ENCODE data around the gene PRRT2.

DNA sequence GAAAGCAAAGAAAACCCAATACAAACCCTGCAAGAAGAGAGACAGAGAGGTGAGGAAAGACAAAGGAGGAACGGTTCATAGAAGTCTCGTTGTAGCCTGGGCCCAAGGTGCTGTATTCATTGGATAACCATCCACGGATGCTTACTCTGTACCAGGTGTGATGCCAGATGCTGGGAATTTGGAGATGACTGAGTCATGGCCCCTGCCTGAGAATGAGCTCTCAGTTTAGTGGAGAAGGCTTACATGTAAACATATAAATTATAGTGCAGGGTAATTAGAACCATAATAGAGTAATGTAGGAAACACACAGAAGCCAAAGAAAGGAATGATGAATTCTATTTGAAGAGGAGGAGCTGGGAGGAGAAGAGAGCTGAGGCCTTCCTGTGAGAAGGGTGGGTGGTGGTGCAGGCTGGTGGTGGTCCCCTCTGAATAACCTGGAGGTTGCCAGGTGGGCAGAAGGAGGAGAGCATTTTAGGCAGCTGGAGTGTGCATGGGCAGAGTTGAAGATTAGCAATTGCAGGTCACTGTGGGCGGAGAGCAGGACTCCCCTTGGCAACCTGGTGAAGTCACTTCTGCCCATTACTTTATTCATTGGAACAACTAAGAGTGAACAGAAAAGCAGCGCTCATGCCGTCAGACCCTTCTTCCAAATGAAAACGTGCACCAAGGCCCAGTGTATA, 41.6 kb upstream of the PRRT2 start:
- TF ChIP-seq, protein P1, sequence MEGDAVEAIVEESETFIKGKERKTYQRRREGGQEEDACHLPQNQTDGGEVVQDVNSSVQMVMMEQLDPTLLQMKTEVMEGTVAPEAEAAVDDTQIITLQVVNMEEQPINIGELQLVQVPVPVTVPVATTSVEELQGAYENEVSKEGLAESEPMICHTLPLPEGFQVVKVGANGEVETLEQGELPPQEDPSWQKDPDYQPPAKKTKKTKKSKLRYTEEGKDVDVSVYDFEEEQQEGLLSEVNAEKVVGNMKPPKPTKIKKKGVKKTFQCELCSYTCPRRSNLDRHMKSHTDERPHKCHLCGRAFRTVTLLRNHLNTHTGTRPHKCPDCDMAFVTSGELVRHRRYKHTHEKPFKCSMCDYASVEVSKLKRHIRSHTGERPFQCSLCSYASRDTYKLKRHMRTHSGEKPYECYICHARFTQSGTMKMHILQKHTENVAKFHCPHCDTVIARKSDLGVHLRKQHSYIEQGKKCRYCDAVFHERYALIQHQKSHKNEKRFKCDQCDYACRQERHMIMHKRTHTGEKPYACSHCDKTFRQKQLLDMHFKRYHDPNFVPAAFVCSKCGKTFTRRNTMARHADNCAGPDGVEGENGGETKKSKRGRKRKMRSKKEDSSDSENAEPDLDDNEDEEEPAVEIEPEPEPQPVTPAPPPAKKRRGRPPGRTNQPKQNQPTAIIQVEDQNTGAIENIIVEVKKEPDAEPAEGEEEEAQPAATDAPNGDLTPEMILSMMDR (IDR thresholded peaks at IDR 0.05), result no peak
- TF ChIP-seq POLR2AphosphoS5 (IDR thresholded peaks at IDR 0.05) (no peak), POLR2A (IDR thresholded peaks at IDR 0.05) (no peak)
